ENCODE measurements around the gene CDH15.

The CDH15 gene

GRCh38 chr16:89200850-89201411, 29.4 kb downstream of the CDH15 start:
- no peak for DNase-seq

GRCh38 chr16:89201439-89202377, 30.2 kb downstream of the CDH15 start:
- no peak for DNase-seq

- DNase-seq = no peak
Measured at GRCh38 chr16:89202422-89203215, 31.1 kb downstream of the CDH15 start.

- no peak for DNase-seq
Measured at GRCh38 chr16:89207993-89208392, 36.4 kb downstream of the CDH15 start.

GRCh38 chr16:89209522-89210044, 38.0 kb downstream of the CDH15 start:
- no peak for DNase-seq

GRCh38 chr16:89210165-89210903, 38.8 kb downstream of the CDH15 start:
- DNase-seq = no peak

GRCh38 chr16:89210904-89211515, 39.5 kb downstream of the CDH15 start:
- no peak for DNase-seq

- peak; percentile 45 for DNase-seq
Measured at GRCh38 chr16:89216315-89217137, 45.0 kb downstream of the CDH15 start.

- DNase-seq = no peak
Measured at GRCh38 chr16:89217138-89217387, 45.5 kb downstream of the CDH15 start.

- no peak for DNase-seq
Measured at GRCh38 chr16:89217388-89218191, 46.0 kb downstream of the CDH15 start, which contains the start of gene ZNF778. ZNF778 (plus strand) TSS chr16:89217703; CDS start chr16:89221128, 3,425 bp downstream.

- no peak for DNase-seq
Measured at GRCh38 chr16:89219365-89219764, 47.8 kb downstream of the CDH15 start.

GRCh38 chr16:89221604-89222003, 50.1 kb downstream of the CDH15 start:
- DNase-seq = no peak

GRCh38 chr16:89222931-89223330, 51.4 kb downstream of the CDH15 start:
- DNase-seq = no peak

- DNase-seq = no peak
Measured at GRCh38 chr16:89224665-89225064, 53.1 kb downstream of the CDH15 start.

- DNase-seq = no peak
Measured at GRCh38 chr16:89230255-89230654, 58.7 kb downstream of the CDH15 start.

GRCh38 chr16:89232107-89232506, 60.6 kb downstream of the CDH15 start:
- DNase-seq = no peak

- no peak for DNase-seq
Measured at GRCh38 chr16:89233678-89234490, 62.3 kb downstream of the CDH15 start.

- no peak for DNase-seq
Measured at GRCh38 chr16:89237733-89238132, 66.2 kb downstream of the CDH15 start.

GRCh38 chr16:89241187-89242007, 69.8 kb downstream of the CDH15 start:
- DNase-seq = peak; percentile 43
